Measurements from ENCODE around the gene CERS1.

The CERS1 gene

GRCh38 chr19:18895824-18896341, at the start of gene CERS1:
Gene CERS1 (minus strand): TSS chr19:18896158. CDS start chr19:18896072, 86 bp downstream.
- no peak for DNase-seq

- DNase-seq, result no peak
These were observed 49.3 kb upstream of the CERS1 start for GRCh38 chr19:18945297-18945696.

GRCh38 chr19:18943465-18943864, 47.5 kb upstream of the CERS1 start:
- DNase-seq, result no peak

- DNase-seq, result no peak
These were observed 46.7 kb upstream of the CERS1 start for GRCh38 chr19:18942692-18943091.

- no peak for DNase-seq
These were observed 45.8 kb upstream of the CERS1 start for GRCh38 chr19:18941628-18942354.

- DNase-seq, result no peak
These were observed 45.0 kb upstream of the CERS1 start, which contains the start of gene HOMER3 for GRCh38 chr19:18940769-18941627. Gene HOMER3 (minus strand): TSS chr19:18941217. CDS start chr19:18938982, 2,235 bp downstream.

GRCh38 chr19:18939922-18940768, 44.2 kb upstream of the CERS1 start:
- no peak for DNase-seq

- no peak for DNase-seq
These were observed 43.2 kb upstream of the CERS1 start for GRCh38 chr19:18939163-18939562.

GRCh38 chr19:18933297-18933696, 37.3 kb upstream of the CERS1 start:
- DNase-seq, result no peak

- DNase-seq, result peak; percentile 33
These were observed 36.4 kb upstream of the CERS1 start for GRCh38 chr19:18932216-18932841.

- no peak for DNase-seq
These were observed 35.6 kb upstream of the CERS1 start for GRCh38 chr19:18931316-18932162.

- no peak for DNase-seq
These were observed 33.4 kb upstream of the CERS1 start for GRCh38 chr19:18929311-18929710.

- no peak for DNase-seq
These were observed 32.3 kb upstream of the CERS1 start for GRCh38 chr19:18928018-18928805.

GRCh38 chr19:18924684-18925213, 28.8 kb upstream of the CERS1 start:
- DNase-seq, result no peak

- no peak for DNase-seq
These were observed 26.4 kb upstream of the CERS1 start for GRCh38 chr19:18922228-18922985.

GRCh38 chr19:18921593-18921992, 25.6 kb upstream of the CERS1 start:
- no peak for DNase-seq

- no peak for DNase-seq
These were observed 24.4 kb upstream of the CERS1 start for GRCh38 chr19:18920400-18920799.

GRCh38 chr19:18919900-18920214, 23.9 kb upstream of the CERS1 start:
- DNase-seq, result no peak

- DNase-seq, result peak; percentile 98
These were observed 23.3 kb upstream of the CERS1 start, which contains the start of the genes COPE and DDX49 for GRCh38 chr19:18919086-18919899. Gene COPE (minus strand): TSS chr19:18919387. CDS start chr19:18919348, 39 bp downstream. Gene DDX49 (plus strand): TSS chr19:18919715. CDS start chr19:18919742, 27 bp downstream.

Measured in NCI-H526 treated with DMSO at 0.1 percent for 48 hours (cell line).